Caki2 (cell line): ENCODE results near the gene IL21. TPM values are rescaled to one million over a fixed set of nuclear protein-coding genes. Genes with fewer than 3 reads are reported as not detected.
"Not testable (repeated sequence)": the region's sequence is repeated elsewhere in the genome, so short reads cannot be mapped to it uniquely, and the experiment has no call there.

Source experiments
- DNase-seq: peaks from one replicate; pipeline ENCODE4 v3.0.0-alpha.2; 2015; ENCODE audit warnings: low read depth
- in situ Hi-C: cut with HindIII; loops from 2 replicates; pipeline ENCODE4 v1.10.0; 2016; ENCODE audit warnings: low sequenced_read_pairs, low pct_unique_long_range_greater_than_20kb, mixed read lengths
- total RNA-seq: library from RNA; depleted of rRNA; stranded (reverse); fragments of >200 nt; shearing (Covaris generic); gene quantifications from 2 replicates; pipeline ENCODE4 v1.2.3, GENCODE V29; 2014; ENCODE audit warnings: low replicate concordance; rRNA removed

IL21 gene
- total RNA-seq: not detected in 2 replicates

GRCh38 chr4:122621016-122621507, at the start of gene IL21:
IL21 (minus strand) TSS chr4:122621066; CDS start chr4:122621011, 55 bp downstream.
- no peak for DNase-seq
- in situ Hi-C loops: no loop called here

- DNase-seq: no peak
- in situ Hi-C loops: no loop called here
Measured at GRCh38 chr4:122669911-122670738, 49.3 kb upstream of the IL21 start.

GRCh38 chr4:122668241-122668640, 47.4 kb upstream of the IL21 start:
- in situ Hi-C loops: no loop called here
- DNase-seq: no peak

- DNase-seq: peak; percentile 69
- in situ Hi-C loops: no loop called here
Measured at GRCh38 chr4:122666527-122667245, 45.8 kb upstream of the IL21 start.

GRCh38 chr4:122665161-122665929, 44.5 kb upstream of the IL21 start:
- no peak for DNase-seq

GRCh38 chr4:122663814-122664610, 43.1 kb upstream of the IL21 start:
- no peak for DNase-seq

More at GRCh38 chr4:122665161-122665929, 44.5 kb upstream of the IL21 start:
- in situ Hi-C loops: no loop called here

GRCh38 chr4:122663291-122663690, 42.4 kb upstream of the IL21 start:
- DNase-seq: no peak
- in situ Hi-C loops: no loop called here

More at GRCh38 chr4:122663814-122664610, 43.1 kb upstream of the IL21 start:
- in situ Hi-C loops: no loop called here

- in situ Hi-C loops: no loop called here
- no peak for DNase-seq
Measured at GRCh38 chr4:122662701-122663100, 41.8 kb upstream of the IL21 start.

GRCh38 chr4:122661176-122662160, 40.6 kb upstream of the IL21 start:
- in situ Hi-C loops: no loop called here
- DNase-seq: no peak

GRCh38 chr4:122658818-122659295, 38.0 kb upstream of the IL21 start:
- in situ Hi-C loops: no loop called here
- no peak for DNase-seq

GRCh38 chr4:122658377-122658776, 37.5 kb upstream of the IL21 start:
- DNase-seq: no peak
- in situ Hi-C loops: no loop called here

GRCh38 chr4:122657553-122657952, 36.7 kb upstream of the IL21 start:
- DNase-seq: no peak
- in situ Hi-C loops: no loop called here

GRCh38 chr4:122656583-122656982, 35.7 kb upstream of the IL21 start:
- in situ Hi-C loops, DNase-seq: not testable (repeated sequence)

GRCh38 chr4:122652379-122652778, 31.5 kb upstream of the IL21 start:
- in situ Hi-C loops: no loop called here
- no peak for DNase-seq

GRCh38 chr4:122650148-122650547, 29.3 kb upstream of the IL21 start:
- in situ Hi-C loops: no loop called here
- no peak for DNase-seq

GRCh38 chr4:122647656-122648055, 26.8 kb upstream of the IL21 start:
- in situ Hi-C loops: no loop called here
- DNase-seq: no peak

- in situ Hi-C loops: no loop called here
- DNase-seq: no peak
Measured at GRCh38 chr4:122643257-122643656, 22.4 kb upstream of the IL21 start.
